IMR-90 (cell line): ENCODE results near the gene PAXX. TPM values are rescaled to one million over a fixed set of nuclear protein-coding genes. Genes with fewer than 3 reads are reported as not detected.

ENCODE experiments used
- ATAC-seq: fragments of 200-7000 bp; cut with Tn5 transposase; 2 replicates; pipeline ENCODE4 v1.9.1; 2020; ENCODE audit warnings: low read depth, mild to moderate bottlenecking, moderate library complexity
- BruUV-seq: library from RNA; stranded (reverse); fragments of 400-500 nt; replicated peaks from 2 replicates; lab custom pipeline; 2021; lab: Mats Ljungman, UMichigan
- CTCF ChIA-PET: fragments of 300-600 bp; formaldehyde crosslinking; extraction: SDS; loops from one replicate; lab custom pipeline; 2021; ENCODE audit warnings: antibody characterized with exemption; lab: Yijun Ruan, JAX
- POLR2A ChIA-PET: fragments of 300-600 bp; sonication (Branson Sonifier 250); formaldehyde crosslinking; loops from one replicate; lab custom pipeline; 2022; ENCODE audit warnings: antibody characterized with exemption; ENCODE audit not compliant: unreplicated experiment; lab: Charles Lee
- DNase-seq: peaks from one replicate; pipeline ENCODE4 v3.0.0; 2013
- H2AFZ ChIP-seq: replicated peaks from 2 replicates; pipeline ENCODE3; 2013; ENCODE audit warnings: low read length, mild to moderate bottlenecking; ENCODE audit not compliant: poor library complexity
- H2AK5ac ChIP-seq: 2 replicates; pipeline ENCODE4 v1.6.1; 2013; ENCODE audit warnings: low read depth, low read length, inconsistent platforms
- H2AK9ac ChIP-seq: replicated peaks from 2 replicates; pipeline ENCODE3; 2013; ENCODE audit warnings: mild to moderate bottlenecking, low read depth, low read length, moderate library complexity; ENCODE audit not compliant: poor library complexity
- H2BK120ac ChIP-seq: 2 replicates; pipeline ENCODE4 v1.6.1; 2013; ENCODE audit warnings: low read depth, low read length, inconsistent platforms
- H2BK15ac ChIP-seq: 3 replicates; pipeline ENCODE4 v1.6.1; 2013; ENCODE audit warnings: low read depth, low read length, inconsistent platforms
- H2BK20ac ChIP-seq: 2 replicates; pipeline ENCODE4 v1.6.1; 2013; ENCODE audit warnings: low read depth, mild to moderate bottlenecking, inconsistent platforms, low read length, moderate library complexity
- H2BK5ac ChIP-seq: 2 replicates; pipeline ENCODE4 v1.6.1; 2013; ENCODE audit warnings: mild to moderate bottlenecking, low read depth, low read length, inconsistent platforms; ENCODE audit not compliant: poor library complexity, severe bottlenecking
- H3K14ac ChIP-seq: replicated peaks from 2 replicates; pipeline ENCODE4 v1.6.1; 2013; ENCODE audit warnings: low read depth, low read length, inconsistent platforms
- H3K18ac ChIP-seq: 2 replicates; pipeline ENCODE4 v1.6.1; 2013; ENCODE audit warnings: low read depth, low read length, control low read depth
- H3K23ac ChIP-seq: 2 replicates; pipeline ENCODE4 v1.6.1; 2013; ENCODE audit warnings: low read depth, low read length, inconsistent platforms
- H3K27ac ChIP-seq: 2 replicates; pipeline ENCODE4 v1.5.1; 2013; ENCODE audit warnings: mild to moderate bottlenecking, control low read depth, low read length; ENCODE audit not compliant: insufficient read depth
- H3K27me3 ChIP-seq: 2 replicates; pipeline ENCODE4 v1.6.1; 2013; ENCODE audit warnings: low read length; ENCODE audit not compliant: control insufficient read depth, insufficient read depth
- H3K36me3 ChIP-seq: 2 replicates; pipeline ENCODE4 v1.6.1; 2013; ENCODE audit warnings: low read length, mixed read lengths; ENCODE audit not compliant: control insufficient read depth, insufficient read depth
- H3K4ac ChIP-seq: 2 replicates; pipeline ENCODE4 v1.6.1; 2013; ENCODE audit warnings: low read depth, low read length, inconsistent platforms
- H3K4me1 ChIP-seq: 2 replicates; pipeline ENCODE4 v1.6.1; 2013; ENCODE audit warnings: low read length, mixed read lengths; ENCODE audit not compliant: control insufficient read depth, insufficient read depth
- H3K4me2 ChIP-seq: 2 replicates; pipeline ENCODE4 v1.6.1; 2013; ENCODE audit warnings: low read depth, mild to moderate bottlenecking, control low read depth, low read length, moderate library complexity
- H3K4me3 ChIP-seq: 2 replicates; pipeline ENCODE4 v1.5.1; 2013; ENCODE audit warnings: low read depth, mild to moderate bottlenecking, control low read depth, low read length, moderate library complexity; ENCODE audit not compliant: insufficient read depth
- H3K56ac ChIP-seq: 2 replicates; pipeline ENCODE4 v1.6.1; 2013; ENCODE audit warnings: low read length, inconsistent platforms; ENCODE audit not compliant: insufficient read depth; ENCODE audit errors: extremely low read depth
- H3K79me1 ChIP-seq, 2 experiments: 2 replicates each; pipeline ENCODE4 v1.6.1; 2013; ENCODE audit warnings: low read length in 2 of 2, inconsistent platforms in 1 of 2, low read depth in 1 of 2
- H3K9ac ChIP-seq: 2 replicates; pipeline ENCODE4 v1.6.1; 2013; ENCODE audit warnings: low read depth, low read length, control low read depth
- H3K9me1 ChIP-seq: 2 replicates; pipeline ENCODE4 v1.6.1; 2013; ENCODE audit warnings: low read length, inconsistent platforms; ENCODE audit not compliant: insufficient read depth
- H3K9me3 ChIP-seq: 2 replicates; pipeline ENCODE4 v1.6.1; 2013; ENCODE audit warnings: low read length; ENCODE audit not compliant: control insufficient read depth, insufficient read depth
- H4K20me1 ChIP-seq: 2 replicates; pipeline ENCODE4 v1.6.1; 2013; ENCODE audit warnings: low read length, inconsistent platforms; ENCODE audit not compliant: insufficient read depth
- H4K5ac ChIP-seq: 2 replicates; pipeline ENCODE4 v1.6.1; 2013; ENCODE audit warnings: mild to moderate bottlenecking, low read depth, low read length, control low read depth
- H4K8ac ChIP-seq, 2 experiments: 2 replicates each; pipeline ENCODE4 v1.6.1; 2013; ENCODE audit warnings: low read depth in 2 of 2, low read length in 2 of 2, control low read depth in 1 of 2, inconsistent platforms in 1 of 2
- H4K91ac ChIP-seq: 2 replicates; pipeline ENCODE4 v1.6.1; 2013; ENCODE audit warnings: low read depth, low read length, inconsistent platforms; ENCODE audit not compliant: insufficient read depth
- CEBPB ChIP-seq: IDR thresholded peaks from 2 replicates; pipeline ENCODE4 v1.6.1; 2012; ENCODE audit warnings: low read depth, low read length, improper control_type of control experiment
- CTCF ChIP-seq: conservative IDR thresholded peaks from 2 replicates; pipeline ENCODE4 v1.5.1; 2012; ENCODE audit warnings: mild to moderate bottlenecking, low read depth, low read length, improper control_type of control experiment
- ELK1 ChIP-seq: fragments of 150-350 bp; IDR thresholded peaks from 2 replicates; pipeline ENCODE4 v1.6.1; 2016; ENCODE audit warnings: low read depth, mild to moderate bottlenecking, low read length, moderate library complexity, borderline replicate concordance
- FOS ChIP-seq: fragments of 150-350 bp; IDR thresholded peaks from 2 replicates; pipeline ENCODE4 v1.6.1; 2016; ENCODE audit warnings: low read depth, low read length
- MAFK ChIP-seq: IDR thresholded peaks from 2 replicates; pipeline ENCODE4 v1.6.1; 2012; ENCODE audit warnings: low read depth, low read length, improper control_type of control experiment
- MAZ ChIP-seq: IDR thresholded peaks from 2 replicates; pipeline ENCODE4 v1.6.1; 2012; ENCODE audit warnings: low read depth, mild to moderate bottlenecking, low read length, improper control_type of control experiment, moderate library complexity, borderline replicate concordance
- MXI1 ChIP-seq: IDR thresholded peaks from 2 replicates; pipeline ENCODE4 v1.6.1; 2012; ENCODE audit warnings: low read depth, mild to moderate bottlenecking, low read length, moderate library complexity, borderline replicate concordance
- NFE2L2 ChIP-seq: fragments of 150-350 bp; IDR thresholded peaks from 2 replicates; pipeline ENCODE4 v1.6.1; 2016; ENCODE audit warnings: low read depth, mild to moderate bottlenecking, low read length
- POLR2A ChIP-seq: IDR thresholded peaks from 2 replicates; pipeline ENCODE4 v1.6.1; 2012; ENCODE audit warnings: mild to moderate bottlenecking, low read depth, low read length
- RAD21 ChIP-seq: IDR thresholded peaks from 2 replicates; pipeline ENCODE4 v1.6.1; 2012; ENCODE audit warnings: low read length, improper control_type of control experiment
- RCOR1 ChIP-seq: IDR thresholded peaks from 2 replicates; pipeline ENCODE4 v1.6.1; 2012; ENCODE audit warnings: mild to moderate bottlenecking, low read length, improper control_type of control experiment; ENCODE audit not compliant: insufficient replicate concordance
- RFX5 ChIP-seq: IDR thresholded peaks from 2 replicates; pipeline ENCODE4 v1.8.0; 2012; ENCODE audit warnings: low read depth, mild to moderate bottlenecking, low read length, moderate library complexity
- SMC3 ChIP-seq: fragments of 150-350 bp; IDR thresholded peaks from 2 replicates; pipeline ENCODE4 v1.6.1; 2016; ENCODE audit warnings: low read depth, mild to moderate bottlenecking, antibody characterized with exemption, low read length, moderate library complexity
- USF2 ChIP-seq: fragments of 150-350 bp; IDR thresholded peaks from 2 replicates; pipeline ENCODE4 v1.6.1; 2017; ENCODE audit warnings: mild to moderate bottlenecking, antibody characterized with exemption, low read length, low read depth
- WGBS, 2 experiments: methylation state at CpG; one replicate each; pipeline versions ENCODE4 v1.1.5 to v1.1.7; 2013; ENCODE audit warnings: missing lambda C conversion rate in 2 of 2; ENCODE audit not compliant: insufficient read length in 1 of 2; ENCODE audit errors: extremely low coverage in 2 of 2; 5-methylcytosine and 5-hydroxymethylcytosine counted together
- dilution Hi-C: fragments of 300-500 bp; cut with HindIII; formaldehyde crosslinking; loops from one replicate; pipeline ENCODE4 v1.14.3; 2018; ENCODE audit warnings: low sequenced_read_pairs; ENCODE audit not compliant: unreplicated experiment
- in situ Hi-C: fragments of 300-500 bp; cut with MboI; formaldehyde crosslinking; loops from 3 replicates; pipeline ENCODE4 v1.14.3; 2019; ENCODE audit warnings: low sequenced_read_pairs, inconsistent platforms, mixed read lengths
- intact Hi-C: fragments of 100-400 bp; cut with micrococcal nuclease; formaldehyde crosslinking; loops from 2 replicates; pipeline ENCODE4 v1.10.0; 2022
- polyA plus RNA-seq, 3 experiments: library from polyadenylated mRNA; depleted of rRNA; stranded (reverse); fragments of >200 nt; gene quantifications; 2 replicates each; pipeline ENCODE4 v1.2.3, GENCODE V29; 2012; ENCODE audit warnings: low replicate concordance in 1 of 3
- total RNA-seq: library from RNA; depleted of rRNA; stranded (reverse); fragments of >200 nt; gene quantifications from 2 replicates; pipeline ENCODE4 v1.2.3, GENCODE V29; 2012

PAXX gene
- total and polyA plus RNA-seq, 2 of the 4 experiments (the other 2 are of a cell fraction), result 5.7 to 24.6 TPM

GRCh38 chr9:137006116-137007003, 14.1 kb downstream of the PAXX start:
- 86% methylated on average over 7 of the region's 24 CpGs; no CpG with 5 or more reads in 1 of the 2 experiments for WGBS, 2 experiments
- Histone ChIP-seq H4K8ac (no peak overlapping the region), H3K23ac (no peak overlapping the region), H3K18ac (no peak overlapping the region), H3K4ac (no peak overlapping the region), H3K36me3 (peaks cover 13% of the 10 kb centered on the region), H2AK9ac (peak overlapping the region; percentile 65), H2BK15ac (no peak overlapping the region), H3K27me3 (no peaks in the 10 kb centered on the region), H3K9ac (no peak overlapping the region), H3K14ac (no peak overlapping the region), H3K4me2 (no peak overlapping the region), H2AFZ (peak overlapping the region; percentile 51), H4K5ac (no peak overlapping the region), H3K27ac (no peak overlapping the region), H3K9me1 (peaks cover 5% of the 10 kb centered on the region; the same call in 1 of the 2 replicates), H3K4me3 (no peak overlapping the region), H2BK20ac (no peak overlapping the region), H4K20me1 (peaks cover 8% of the 10 kb centered on the region), H3K9me3 (no peaks in the 10 kb centered on the region), H2BK120ac (no peak overlapping the region), H4K91ac (no peak overlapping the region), H3K79me1 (no peaks in the 10 kb centered on the region), H2BK5ac (no peak overlapping the region), H2AK5ac (peak overlapping the region; percentile 73; the same call in 1 of the 2 replicates), H3K56ac (no peak overlapping the region), H3K4me1 (peaks cover 11% of the 10 kb centered on the region)
- ChIA-PET POLR2A (no interaction called here), CTCF (interaction anchor here (0.6 kb wide), 1 partner anchor 22 kb away, joined by 3 read pairs; no protein-coding TSS in a partner anchor)
- dilution Hi-C loops (no loop called here), in situ Hi-C loops (no loop called here), intact Hi-C loops (loop anchor here (2.0 kb wide), 1 partner anchor 22 kb away; the partner anchor contains the start of gene ABCA2)
- ATAC-seq (peak; percentile 6; the same call in 1 of the 2 replicates), DNase-seq (peak; percentile 9)
- no TSS peak for BruUV-seq
- TF ChIP-seq FOS, result no peak
- TF ChIP-seq CTCF, result no peak
- TF ChIP-seq POLR2A, result no peak
- no peak for TF ChIP-seq NFE2L2
- TF ChIP-seq RCOR1, result no peak
- TF ChIP-seq RAD21, result no peak
- TF ChIP-seq MAFK, result no peak
- no peak for TF ChIP-seq SMC3
- TF ChIP-seq USF2, result no peak
- TF ChIP-seq RFX5, result no peak
- TF ChIP-seq MAZ, result no peak
- TF ChIP-seq CEBPB, result no peak
- TF ChIP-seq ELK1, result no peak
- no peak for TF ChIP-seq MXI1
